Testis (tissue), 3 donors: ENCODE measurements around the gene SNED1. TPM values are rescaled to one million over a fixed set of nuclear protein-coding genes. Genes with fewer than 3 reads are reported as not detected.

Experiments used
- DNase-seq: peaks from one replicate; pipeline ENCODE4 v3.0.0-alpha.2; 2019
- H3K27ac ChIP-seq, 2 donors: fragments of 200-600 bp; sonication (generic); one replicate each; pipeline ENCODE4 v1.5.1; 2019
- H3K27me3 ChIP-seq: fragments of 200-600 bp; sonication (generic); one replicate; pipeline ENCODE4 v1.5.1; 2019
- H3K36me3 ChIP-seq: fragments of 200-600 bp; sonication (generic); one replicate; pipeline ENCODE4 v1.5.1; 2017; ENCODE audit warnings: low read depth; ENCODE audit errors: missing control alignments
- H3K4me1 ChIP-seq: fragments of 200-600 bp; sonication (generic); one replicate; pipeline ENCODE4 v1.5.1; 2019
- H3K4me3 ChIP-seq, 2 donors: fragments of 200-600 bp; sonication (generic); one replicate each; pipeline ENCODE4 v1.5.1; 2017 to 2019
- H3K9me3 ChIP-seq: fragments of 200-600 bp; sonication (generic); one replicate; pipeline ENCODE4 v1.5.1; 2017
- CTCF ChIP-seq, 3 experiments: fragments of 450-650 bp in 2 of 3; fragments of 200-600 bp in 1 of 3; sonication (generic) in 1 of 3; IDR thresholded peaks; one replicate each; pipeline ENCODE4 v1.5.1; 2016 to 2019; ENCODE audit warnings: antibody characterized with exemption in 3 of 3, mild to moderate bottlenecking in 2 of 3, moderate library complexity in 1 of 3
- POLR2A ChIP-seq: fragments of 450-650 bp; IDR thresholded peaks from one replicate; pipeline ENCODE4 v1.6.1; 2017; ENCODE audit warnings: antibody characterized with exemption, mild to moderate bottlenecking, moderate library complexity
- WGBS, 2 donors: methylation state at CpG; one replicate each; pipeline ENCODE4 v1.1.5; 2018; 5-methylcytosine and 5-hydroxymethylcytosine counted together
- intact Hi-C: fragments of 100-400 bp; cut with DNase I; formaldehyde crosslinking; loops from one replicate; pipeline ENCODE4 v1.15.1; 2023; ENCODE audit warnings: low total_unique reads
- polyA plus RNA-seq: library from polyadenylated mRNA; stranded (reverse); fragments of 350-450 nt; fragmentation: Illumina TruSeq; extraction: RNeasy Lipid Tissue Mini Kit (QIAGEN cat#74804); gene quantifications from one replicate; pipeline ENCODE4 v1.2.3, GENCODE V29; 2014; ENCODE audit warnings: low read depth, low replicate concordance; ENCODE audit not compliant: insufficient read depth
- total RNA-seq, 2 donors: library from RNA; depleted of rRNA; stranded (reverse); fragments of >200 nt; gene quantifications; one replicate each; pipeline ENCODE4 v1.2.3, GENCODE V29; 2016

Gene SNED1
- total and polyA plus RNA-seq, 3 donors from 2014 or later = 15.8 to 107 (median 82.7) TPM

- Histone ChIP-seq H3K4me3 (peak overlapping the region; percentile 72 to 74), H3K4me1 (peaks cover 68% of the 10 kb centered on the region), H3K27me3 (no peaks in the 10 kb centered on the region), H3K9me3 (no peaks in the 10 kb centered on the region), H3K27ac (peak overlapping the region; percentile 85 to 89), H3K36me3 (no peaks in the 10 kb centered on the region)
- no peak for TF ChIP-seq CTCF (IDR thresholded peaks at IDR 0.05)
- no peak for TF ChIP-seq POLR2A
- 21 to 44% methylated on average over 10 to 16 of the region's 16 CpGs for WGBS, 2 donors
- DNase-seq = peak; percentile 74
- intact Hi-C loops = loop anchor here (10.0 kb wide), 1 partner anchor 82 kb away; no protein-coding TSS in a partner anchor
Observed at GRCh38 chr2:240997141-240997855, 1.1 kb upstream of the SNED1 start.

- intact Hi-C loops = loop anchor here (10.0 kb wide), 1 partner anchor 84 kb away; no protein-coding TSS in a partner anchor
- Histone ChIP-seq H3K4me1 (peaks cover 55% of the 10 kb centered on the region), H3K27me3 (no peaks in the 10 kb centered on the region), H3K4me3 (peak overlapping the region; percentile 67 to 72), H3K9me3 (no peaks in the 10 kb centered on the region), H3K27ac (peak overlapping the region in 1 of 2 donors; percentile 89), H3K36me3 (no peaks in the 10 kb centered on the region)
- no peak for DNase-seq
- TF ChIP-seq CTCF (IDR thresholded peaks at IDR 0.05) (no peak), POLR2A (no peak)
- WGBS, 2 donors = 0% methylated on average over 49 of the region's 51 CpGs; no CpG with 5 or more reads in 1 of the 2 donors
Observed at GRCh38 chr2:240998706-240998994, 232 bp downstream of the SNED1 start.

GRCh38 chr2:240998995-240999791 lies 775 bp downstream of the SNED1 start:
- Histone ChIP-seq H3K4me1 (peaks cover 49% of the 10 kb centered on the region), H3K27ac (peak overlapping the region; percentile 61 to 89), H3K4me3 (peak overlapping the region; percentile 67 to 72), H3K9me3 (no peaks in the 10 kb centered on the region), H3K36me3 (no peaks in the 10 kb centered on the region), H3K27me3 (no peaks in the 10 kb centered on the region)
- 0 to 5% methylated on average over 2 to 44 of the region's 71 CpGs for WGBS, 2 donors
- DNase-seq = peak; percentile 30
- TF ChIP-seq CTCF (IDR thresholded peaks at IDR 0.05) (no peak), POLR2A (no peak)
- intact Hi-C loops = loop anchor here (10.0 kb wide), 1 partner anchor 84 kb away; no protein-coding TSS in a partner anchor

GRCh38 chr2:240999873-241000541 lies 1.6 kb downstream of the SNED1 start:
- TF ChIP-seq CTCF (IDR thresholded peaks at IDR 0.05) (no peak), POLR2A (no peak)
- no peaks in the 10 kb centered on the region for H3K9me3 ChIP-seq
- peak overlapping the region; percentile 61 to 89 for H3K27ac ChIP-seq
- H3K4me3 ChIP-seq = peak overlapping the region; percentile 67 to 72
- H3K4me1 ChIP-seq = peaks cover 41% of the 10 kb centered on the region
- H3K36me3 ChIP-seq = no peaks in the 10 kb centered on the region
- no peaks in the 10 kb centered on the region for H3K27me3 ChIP-seq
- peak; percentile 12 for DNase-seq
- intact Hi-C loops = loop anchor here (10.0 kb wide), 1 partner anchor 85 kb away; no protein-coding TSS in a partner anchor
- 65 to 74% methylated on average over 19 of the region's 19 CpGs for WGBS, 2 donors
